ENCODE results near the gene IGSF9B.
"Not testable (repeated sequence)": the region's sequence is repeated elsewhere in the genome, so short reads cannot be mapped to it uniquely, and the experiment has no call there.

IGSF9B gene, protein sequence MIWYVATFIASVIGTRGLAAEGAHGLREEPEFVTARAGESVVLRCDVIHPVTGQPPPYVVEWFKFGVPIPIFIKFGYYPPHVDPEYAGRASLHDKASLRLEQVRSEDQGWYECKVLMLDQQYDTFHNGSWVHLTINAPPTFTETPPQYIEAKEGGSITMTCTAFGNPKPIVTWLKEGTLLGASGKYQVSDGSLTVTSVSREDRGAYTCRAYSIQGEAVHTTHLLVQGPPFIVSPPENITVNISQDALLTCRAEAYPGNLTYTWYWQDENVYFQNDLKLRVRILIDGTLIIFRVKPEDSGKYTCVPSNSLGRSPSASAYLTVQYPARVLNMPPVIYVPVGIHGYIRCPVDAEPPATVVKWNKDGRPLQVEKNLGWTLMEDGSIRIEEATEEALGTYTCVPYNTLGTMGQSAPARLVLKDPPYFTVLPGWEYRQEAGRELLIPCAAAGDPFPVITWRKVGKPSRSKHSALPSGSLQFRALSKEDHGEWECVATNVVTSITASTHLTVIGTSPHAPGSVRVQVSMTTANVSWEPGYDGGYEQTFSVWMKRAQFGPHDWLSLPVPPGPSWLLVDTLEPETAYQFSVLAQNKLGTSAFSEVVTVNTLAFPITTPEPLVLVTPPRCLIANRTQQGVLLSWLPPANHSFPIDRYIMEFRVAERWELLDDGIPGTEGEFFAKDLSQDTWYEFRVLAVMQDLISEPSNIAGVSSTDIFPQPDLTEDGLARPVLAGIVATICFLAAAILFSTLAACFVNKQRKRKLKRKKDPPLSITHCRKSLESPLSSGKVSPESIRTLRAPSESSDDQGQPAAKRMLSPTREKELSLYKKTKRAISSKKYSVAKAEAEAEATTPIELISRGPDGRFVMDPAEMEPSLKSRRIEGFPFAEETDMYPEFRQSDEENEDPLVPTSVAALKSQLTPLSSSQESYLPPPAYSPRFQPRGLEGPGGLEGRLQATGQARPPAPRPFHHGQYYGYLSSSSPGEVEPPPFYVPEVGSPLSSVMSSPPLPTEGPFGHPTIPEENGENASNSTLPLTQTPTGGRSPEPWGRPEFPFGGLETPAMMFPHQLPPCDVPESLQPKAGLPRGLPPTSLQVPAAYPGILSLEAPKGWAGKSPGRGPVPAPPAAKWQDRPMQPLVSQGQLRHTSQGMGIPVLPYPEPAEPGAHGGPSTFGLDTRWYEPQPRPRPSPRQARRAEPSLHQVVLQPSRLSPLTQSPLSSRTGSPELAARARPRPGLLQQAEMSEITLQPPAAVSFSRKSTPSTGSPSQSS (N-terminal part only)

DNA sequence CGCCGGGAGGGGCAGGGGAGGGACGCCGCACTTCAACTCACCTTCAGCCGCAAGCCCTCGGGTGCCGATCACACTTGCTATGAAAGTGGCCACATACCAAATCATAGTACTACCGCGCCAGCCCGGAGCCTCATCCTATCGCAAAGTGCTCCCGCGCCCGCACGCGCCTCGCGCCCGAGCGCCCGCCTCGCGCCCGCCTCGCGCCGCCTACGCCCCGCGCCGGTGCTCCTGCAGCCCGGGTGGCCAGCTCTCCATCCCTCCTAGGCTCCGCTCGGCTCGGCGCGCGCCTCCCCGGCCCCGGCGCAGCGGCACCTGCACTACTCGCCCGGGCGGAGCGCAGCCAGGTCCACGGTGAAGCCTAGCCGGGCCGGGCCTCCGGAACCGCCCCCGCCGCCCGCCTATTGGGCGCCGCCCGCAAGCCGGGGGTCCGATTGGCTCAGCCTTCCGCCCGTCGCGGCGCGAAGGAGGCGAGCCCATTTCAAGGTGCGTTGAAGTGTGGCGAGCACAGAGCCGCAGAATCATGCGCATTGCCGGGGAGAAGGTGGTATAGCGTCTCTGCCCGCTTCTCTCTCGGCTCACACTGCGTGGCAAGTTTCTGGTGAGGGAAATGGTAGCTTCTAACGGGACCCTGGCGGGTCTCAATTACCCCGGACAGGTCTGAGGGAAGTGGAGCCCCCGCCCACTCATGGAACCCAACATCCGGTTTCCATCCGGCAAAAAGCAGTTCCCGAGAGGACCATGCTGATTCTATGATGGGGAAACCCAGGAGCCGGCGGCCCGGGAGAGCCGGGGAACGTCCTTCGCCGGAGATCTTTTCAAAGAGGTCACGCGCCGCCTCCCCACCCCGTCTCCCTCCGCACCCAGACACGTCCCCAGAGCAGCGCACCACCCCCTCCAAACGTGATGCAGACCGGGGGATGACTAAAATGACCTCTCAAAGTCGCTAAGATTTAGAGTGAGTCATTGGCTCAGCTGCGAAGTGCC is at the start of gene IGSF9B:
IGSF9B (minus strand) TSS at position 319 of the 984 bp plus-strand sequence; CDS start at position 105, 214 bp downstream.
- no peak for DNase-seq

DNA sequence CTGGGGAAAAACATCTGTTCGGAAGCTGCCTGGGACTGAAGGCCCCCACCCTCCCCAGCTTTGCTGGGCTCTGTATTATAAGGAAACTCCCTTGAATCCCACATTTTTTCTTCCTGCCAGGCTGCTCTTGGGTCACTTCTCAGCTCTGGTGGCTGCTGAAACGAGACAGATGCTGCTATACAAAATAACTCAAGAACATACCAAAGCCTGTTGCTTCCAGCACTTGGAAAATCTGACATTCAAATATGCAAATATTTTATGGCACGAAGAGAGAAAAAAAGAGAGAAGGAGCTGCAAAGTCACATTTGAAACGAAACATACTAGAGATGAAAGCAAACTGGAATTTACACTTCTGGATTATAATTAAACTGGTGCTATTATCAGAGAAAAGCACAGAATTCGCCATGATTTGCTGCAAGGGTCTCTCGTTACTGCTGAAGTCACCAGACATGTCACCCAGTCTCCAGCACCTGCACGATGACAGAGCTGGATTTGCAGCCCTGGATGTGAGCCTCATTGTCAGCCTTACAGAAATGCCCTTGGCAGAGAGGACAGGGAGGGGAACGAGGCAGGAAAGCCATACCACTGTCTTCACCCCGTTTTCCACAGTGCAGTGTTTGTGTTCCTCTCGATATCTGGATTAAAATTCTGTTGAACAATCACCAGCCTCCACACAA is 47.9 kb upstream of the IGSF9B start:
- DNase-seq, result no peak

DNA sequence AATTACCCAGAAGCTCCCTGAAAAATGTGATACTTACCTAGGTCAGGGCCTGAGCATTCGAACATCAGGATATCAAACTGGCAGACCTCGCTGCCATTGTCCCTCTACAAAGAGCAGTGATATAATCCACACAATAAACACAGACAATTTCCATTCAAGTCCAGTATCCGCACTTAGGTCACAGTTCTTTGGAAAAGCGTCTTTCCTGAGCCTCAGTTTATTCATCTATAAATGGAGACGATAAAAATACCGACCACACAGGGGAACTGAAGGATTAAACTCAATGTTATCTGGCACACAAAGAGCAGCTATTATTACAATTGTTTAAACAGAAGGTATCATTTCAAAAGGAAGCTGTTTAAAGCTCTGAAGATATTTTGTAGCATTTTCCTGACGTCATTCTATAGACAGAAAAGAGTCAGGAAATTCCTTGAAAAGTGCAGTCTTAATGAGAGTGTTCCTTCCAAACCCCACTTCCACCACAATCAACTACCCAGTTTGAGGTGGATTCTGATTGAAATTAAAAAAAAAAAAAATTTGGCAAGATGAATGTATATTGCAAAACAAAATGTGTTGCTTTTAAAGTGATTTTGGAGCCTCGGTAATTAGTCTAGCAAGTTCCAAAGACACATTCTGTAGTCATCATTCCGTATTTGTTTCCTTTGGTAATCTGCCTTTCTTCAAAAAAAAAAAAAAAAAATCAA is 47.2 kb upstream of the IGSF9B start:
- DNase-seq, result no peak

DNA sequence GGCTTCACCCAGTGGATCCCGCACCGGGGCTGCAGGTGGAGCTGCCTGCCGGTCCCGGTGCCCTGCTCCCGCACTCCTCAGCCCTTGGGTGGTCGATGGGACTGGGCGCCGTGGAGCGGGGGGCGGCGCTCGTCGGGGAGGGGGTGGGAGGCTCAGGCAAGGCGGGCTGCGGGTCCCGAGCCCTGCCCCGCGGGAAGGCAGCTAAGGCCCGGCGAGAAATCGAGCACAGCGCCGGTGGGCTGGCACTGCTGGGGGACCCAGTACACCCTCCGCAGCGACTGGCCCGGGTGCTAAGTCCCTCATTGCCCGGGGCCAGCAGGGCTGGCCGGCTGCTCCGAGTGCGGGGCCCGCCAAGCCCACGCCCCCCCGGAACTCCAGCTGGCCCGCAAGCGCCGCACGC is 46.1 kb upstream of the IGSF9B start:
- not testable (repeated sequence) for DNase-seq

DNA sequence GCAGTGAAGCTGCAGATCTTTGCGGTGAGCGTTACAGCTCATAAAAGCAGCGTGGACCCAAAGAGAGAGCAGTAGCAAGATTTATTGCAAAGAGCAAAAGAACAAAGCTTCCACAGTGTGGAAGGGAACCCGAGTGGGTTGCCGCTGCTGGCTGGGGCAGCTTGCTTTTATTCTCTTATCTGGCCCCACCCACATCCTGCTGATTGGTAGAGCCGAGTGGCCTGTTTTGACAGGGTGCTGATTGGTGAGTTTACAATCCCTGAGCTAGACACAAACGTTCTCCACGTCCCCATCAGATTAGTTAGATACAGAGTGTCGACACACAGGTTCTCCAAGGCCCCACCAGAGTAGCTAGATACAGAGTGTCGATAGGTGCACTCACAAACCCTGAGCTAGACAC is 45.6 kb upstream of the IGSF9B start:
- not testable (repeated sequence) for DNase-seq

DNA sequence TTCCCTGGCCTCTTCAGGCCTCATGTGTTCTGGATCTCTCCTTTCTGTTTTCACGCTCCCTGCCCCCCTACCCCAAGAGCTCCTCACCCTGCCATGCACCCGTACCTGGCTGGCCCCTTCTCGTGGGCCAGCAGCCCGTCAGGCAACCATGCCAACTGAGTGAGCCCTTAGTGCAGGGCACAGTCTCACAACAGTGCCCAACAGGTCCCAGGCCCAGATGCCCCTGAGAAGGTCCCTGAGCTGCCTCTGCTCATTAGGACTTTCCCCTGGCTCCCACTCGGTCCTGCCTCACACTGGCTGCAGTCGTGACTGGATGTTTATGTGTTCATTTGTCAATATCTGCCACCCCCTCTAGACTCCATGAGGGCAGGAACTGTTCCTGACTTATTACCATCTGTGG is 44.8 kb upstream of the IGSF9B start:
- no peak for DNase-seq

DNA sequence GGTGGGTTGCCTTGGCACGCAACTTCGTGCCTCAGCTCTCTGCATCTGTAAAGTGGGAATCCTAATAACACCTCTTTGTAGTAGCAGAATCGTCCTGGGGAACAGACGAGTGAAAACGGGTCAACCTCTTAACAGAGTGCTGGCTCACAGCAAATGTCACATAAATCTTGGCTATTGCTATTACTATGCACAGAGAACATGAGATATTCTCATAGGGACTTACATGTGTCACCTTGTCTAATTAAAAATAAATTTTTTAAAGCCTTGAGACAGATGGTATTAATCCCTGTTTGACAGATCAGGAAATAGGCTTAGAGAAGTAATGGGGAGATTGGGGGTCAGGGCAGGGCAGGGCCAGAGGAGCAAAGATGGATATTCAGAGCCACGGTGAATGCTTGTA is 44.3 kb upstream of the IGSF9B start:
- DNase-seq, result no peak

DNA sequence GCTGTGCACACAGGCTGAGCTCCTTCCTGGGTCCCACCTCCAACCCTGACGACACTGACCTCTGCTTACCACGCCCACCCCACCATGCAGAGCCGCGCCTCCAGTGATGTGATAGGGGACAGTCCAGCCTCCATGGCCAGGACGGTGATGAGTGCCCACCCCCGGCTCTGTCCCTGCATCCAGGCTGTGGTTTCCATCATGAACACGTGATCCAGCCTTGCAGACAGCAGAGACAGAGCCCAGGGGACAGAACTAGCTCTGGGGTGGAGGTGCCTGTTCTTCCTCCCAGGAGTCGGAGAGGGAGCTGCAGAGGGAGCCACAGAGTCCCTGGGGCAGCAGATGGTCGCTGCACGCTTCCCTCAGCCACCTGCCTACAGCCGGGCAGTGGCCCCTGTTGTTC is 42.6 kb upstream of the IGSF9B start:
- DNase-seq, result no peak

DNA sequence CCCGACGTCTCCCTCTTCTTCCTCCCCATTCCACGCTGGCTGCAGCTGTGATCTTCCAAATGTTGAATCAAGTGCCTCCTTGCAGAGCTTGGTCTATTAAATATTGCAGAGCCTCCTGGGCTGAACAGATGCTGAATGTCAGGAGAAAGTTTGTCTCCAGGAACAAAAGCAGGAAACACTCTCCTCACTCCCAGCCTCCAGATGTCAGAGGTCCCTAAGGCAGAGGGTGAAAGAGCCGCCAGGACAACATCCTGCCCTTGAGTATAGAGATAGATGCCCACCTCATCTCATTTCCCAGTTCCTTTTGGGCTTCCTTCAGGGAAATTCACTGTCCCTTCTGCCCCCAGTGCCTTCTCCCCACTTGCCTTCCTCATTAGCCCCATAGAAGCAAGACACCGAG is 40.8 kb upstream of the IGSF9B start:
- DNase-seq, result no peak

DNA sequence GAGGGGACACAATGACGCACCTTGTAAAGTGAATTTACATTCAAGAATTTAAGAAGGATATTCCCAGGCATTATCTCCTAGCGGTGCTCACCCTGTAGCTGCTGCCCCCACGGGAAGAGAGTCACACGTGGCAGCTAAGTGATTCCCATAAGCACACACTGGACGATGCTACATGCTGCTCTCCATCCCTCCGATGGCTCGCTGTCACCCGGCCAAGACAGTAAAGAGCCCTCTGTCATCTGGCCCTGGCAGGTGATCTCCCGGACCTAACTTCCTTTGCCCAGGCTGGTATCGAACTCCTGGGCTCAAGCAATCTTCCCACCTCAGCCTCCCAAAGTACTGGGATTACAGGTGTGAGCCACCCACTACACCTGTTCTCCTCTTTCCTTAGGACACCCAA is 39.9 kb upstream of the IGSF9B start:
- DNase-seq, result no peak

DNA sequence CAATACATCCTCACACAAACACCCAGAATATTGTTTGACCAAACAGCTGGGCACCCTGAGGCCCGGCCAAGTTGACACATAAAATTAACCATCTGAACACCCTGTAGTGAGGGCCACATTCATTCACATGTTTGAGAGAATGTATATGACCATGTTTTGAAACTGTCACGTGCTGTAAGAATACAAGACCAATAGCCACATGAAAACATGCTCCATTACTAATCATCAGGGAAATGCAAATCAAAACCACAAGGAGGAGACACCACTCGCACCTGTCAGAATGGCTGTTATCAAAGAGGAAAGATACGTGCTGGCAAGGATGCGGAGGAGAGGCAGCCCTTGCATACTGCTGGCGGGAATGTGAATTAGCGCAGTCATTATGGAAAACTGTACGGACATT is 38.3 kb upstream of the IGSF9B start:
- no peak for DNase-seq

DNA sequence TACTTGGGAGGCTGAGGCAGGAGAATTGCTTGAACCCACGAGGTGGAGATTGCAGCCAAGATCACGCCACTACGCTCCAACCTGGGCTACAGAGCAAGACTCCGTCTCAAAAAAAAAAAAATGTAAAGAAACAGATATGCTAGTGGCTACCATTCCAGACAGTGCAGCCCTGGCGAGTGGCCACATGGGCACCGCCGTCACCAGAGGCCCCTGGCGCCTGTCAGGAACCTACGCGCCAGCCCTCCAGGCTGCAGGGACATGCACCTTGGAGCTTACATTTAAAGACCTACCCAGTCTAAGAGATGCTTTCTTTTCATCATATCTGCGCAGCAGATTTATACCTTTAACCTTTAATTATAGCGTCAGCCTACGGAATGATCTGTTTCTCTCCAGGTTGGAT is 37.2 kb upstream of the IGSF9B start:
- no peak for DNase-seq

DNA sequence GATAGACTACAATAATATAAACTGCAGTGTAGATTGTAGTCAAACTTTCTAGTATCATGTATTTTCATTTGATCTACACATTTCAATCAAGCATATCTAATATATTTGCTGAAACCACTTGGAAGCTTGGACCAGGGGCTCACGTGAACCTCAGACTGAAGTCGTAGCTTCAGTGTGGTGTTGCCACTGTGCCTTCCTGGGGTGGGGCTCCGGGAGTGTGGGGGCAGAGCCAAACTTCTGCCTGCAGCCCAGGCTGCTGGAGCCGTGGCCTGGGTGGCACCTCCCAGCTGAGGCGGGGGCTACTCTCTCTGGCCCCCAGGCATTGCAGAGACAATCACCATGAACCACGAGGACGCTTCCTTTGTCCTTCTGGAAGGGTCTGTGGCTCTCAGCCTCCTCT is 36.3 kb upstream of the IGSF9B start:
- DNase-seq, result no peak

DNA sequence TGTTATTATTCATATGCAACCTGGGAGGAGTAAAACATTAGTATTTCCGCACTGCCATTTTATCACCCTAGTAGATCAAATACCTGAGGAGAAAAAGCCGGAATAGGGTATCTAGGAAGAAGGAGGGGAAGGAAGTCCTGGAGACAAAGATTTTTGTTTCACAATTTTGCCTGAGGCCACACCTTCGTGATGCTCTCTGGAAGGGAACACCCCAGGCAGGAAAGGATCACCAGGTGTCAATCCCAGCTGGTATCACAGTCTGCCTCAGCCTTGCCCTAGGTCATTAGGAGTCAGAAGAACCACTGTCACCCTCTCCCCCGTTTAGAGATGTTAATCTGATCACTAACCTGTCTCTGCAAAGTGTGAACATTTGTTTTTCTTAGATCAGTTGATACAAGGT is 35.4 kb upstream of the IGSF9B start:
- DNase-seq, result no peak

DNA sequence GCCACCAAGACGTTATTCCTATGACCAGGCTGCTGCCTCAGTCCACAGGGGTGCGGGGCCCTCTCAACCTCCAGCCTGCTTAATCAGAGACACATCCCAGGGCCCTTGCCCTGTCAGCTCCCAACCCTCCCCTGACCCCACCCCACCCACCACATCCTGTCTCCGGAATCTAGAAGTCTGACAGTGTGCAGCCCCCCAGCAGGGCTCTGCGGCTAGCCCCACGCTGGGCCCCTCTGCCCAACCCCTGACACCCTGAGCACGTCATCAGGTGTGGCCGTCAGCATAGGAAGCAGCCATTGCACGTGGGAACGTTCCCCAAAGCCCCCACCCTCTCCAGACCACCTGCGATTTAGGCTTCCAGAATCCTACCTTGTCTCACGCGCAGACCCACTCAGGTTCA is 34.3 kb upstream of the IGSF9B start:
- DNase-seq, result no peak

DNA sequence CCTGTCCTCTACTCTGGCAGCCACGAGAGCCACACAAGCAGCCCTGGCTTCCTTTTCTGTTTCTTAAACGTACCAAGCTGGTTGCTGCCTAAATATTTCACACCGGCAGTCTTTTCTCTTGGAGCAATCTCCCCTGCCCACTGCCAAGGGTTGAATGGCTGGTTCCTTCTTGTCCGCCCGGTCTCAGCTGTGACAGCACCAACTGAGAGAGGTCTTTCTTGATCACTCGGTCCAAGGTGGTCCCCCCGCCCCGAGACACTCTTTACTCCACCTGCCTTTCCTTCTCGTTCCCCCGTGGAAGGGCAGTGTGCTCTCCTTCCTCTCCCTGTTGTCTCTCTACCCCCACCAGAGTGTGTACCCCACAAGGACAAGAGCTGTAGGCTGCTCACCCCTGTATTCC is 33.7 kb upstream of the IGSF9B start:
- DNase-seq, result no peak

DNA sequence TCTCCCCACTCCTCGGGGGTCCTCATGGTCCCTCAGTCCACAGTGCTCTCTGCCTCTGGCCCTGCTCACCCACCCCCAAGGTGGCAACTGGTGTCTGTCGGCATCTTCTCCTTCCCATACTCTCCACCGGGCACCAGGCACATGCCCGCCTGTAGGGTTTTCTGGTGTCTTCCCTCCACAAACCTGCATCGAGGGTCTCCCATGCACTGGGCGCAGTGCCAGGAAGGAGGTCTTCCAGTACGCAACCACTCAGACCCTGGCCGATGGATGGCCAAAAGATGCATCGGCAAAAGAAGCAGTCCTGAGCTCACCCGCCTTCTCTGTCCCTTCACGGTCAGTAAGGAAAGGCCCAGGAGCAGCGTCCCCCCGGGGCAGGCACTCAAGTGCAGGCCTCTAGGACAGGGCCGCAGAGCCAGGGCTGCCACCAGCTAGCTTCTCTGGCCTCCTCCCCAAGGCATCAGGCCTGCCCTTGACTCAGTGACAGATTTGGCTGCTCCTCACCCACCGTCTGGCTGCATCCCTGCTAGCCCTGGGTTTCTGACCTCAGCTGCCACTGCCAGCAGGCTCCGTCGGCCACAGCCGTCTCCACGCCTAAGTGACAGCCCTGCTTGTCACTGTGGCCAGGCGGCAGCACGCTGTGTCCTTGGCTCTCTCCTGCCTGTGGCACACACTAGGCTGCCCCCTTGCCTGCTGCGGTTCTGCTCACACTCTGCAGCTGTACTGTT is 32.1 kb upstream of the IGSF9B start:
- DNase-seq, result no peak

DNA sequence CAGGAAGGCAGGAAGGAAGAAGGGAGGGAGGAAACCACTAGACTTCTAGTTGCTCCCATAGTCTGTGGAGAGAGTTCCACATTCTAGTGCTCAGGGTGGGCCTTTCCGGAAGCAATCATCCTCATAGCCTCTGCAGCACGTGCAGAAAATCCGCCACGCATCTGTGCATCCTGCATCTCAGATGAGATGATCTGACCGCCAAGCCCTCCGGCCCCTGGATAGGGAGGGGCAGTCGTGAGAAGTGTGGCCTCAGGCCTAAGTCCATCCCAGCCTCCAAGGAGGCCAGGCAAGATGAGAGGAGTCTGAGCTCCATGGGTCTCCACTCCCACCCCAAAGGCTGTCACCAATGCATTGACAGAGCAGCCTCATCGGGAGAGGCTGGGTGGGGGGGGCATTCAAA is 30.4 kb upstream of the IGSF9B start:
- no peak for DNase-seq

DNA sequence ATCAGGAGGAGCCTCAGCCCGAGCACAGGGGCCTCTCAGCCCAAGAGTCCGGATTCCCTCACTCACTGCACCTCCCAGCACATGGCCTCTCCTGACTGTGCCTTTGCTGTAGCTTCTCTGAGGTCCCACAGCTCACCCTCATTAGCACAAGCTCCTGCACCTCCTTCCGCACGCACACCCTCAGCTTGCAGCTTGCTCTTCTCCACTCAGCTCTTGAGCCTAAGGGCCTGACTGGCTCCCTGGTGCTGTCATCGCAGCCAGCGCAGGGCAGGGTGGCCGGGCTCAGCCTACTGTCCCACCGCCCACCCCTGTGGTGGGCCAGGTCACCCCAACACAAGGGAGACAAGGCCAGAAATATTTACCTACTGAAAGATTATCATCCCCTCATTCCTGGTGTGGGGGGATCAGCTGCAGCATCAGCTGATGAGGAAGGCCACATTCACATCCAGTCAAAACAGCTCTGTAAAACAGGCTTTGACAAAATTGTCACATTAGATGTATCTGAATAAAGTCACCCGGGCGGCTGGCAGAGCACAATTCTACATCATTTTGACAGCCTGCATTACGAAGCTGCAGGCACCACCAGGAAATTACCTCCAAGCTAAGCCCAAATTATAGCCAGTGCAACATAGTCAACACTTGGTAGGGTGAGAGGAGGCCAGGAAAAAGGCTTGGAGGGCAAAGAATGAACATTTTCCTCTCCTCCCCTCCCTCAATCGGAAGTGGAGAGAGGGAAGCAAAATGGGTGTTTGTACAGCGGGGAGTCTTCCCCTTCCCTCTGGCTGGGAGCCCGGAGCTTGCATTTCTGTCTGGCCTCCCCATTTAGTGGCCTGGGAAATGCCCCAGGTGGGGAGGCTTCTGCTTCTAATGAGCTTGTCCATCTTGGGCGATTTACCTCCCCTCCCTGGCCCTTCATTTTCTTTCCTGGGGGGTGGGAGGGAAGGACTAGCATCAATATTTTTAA is 29.5 kb upstream of the IGSF9B start:
- DNase-seq, result no peak

Measured in MV-4-11 (cell line).